ENCODE measurements around the gene LIF. TPM values are rescaled to one million over a fixed set of nuclear protein-coding genes. Genes with fewer than 3 reads are reported as not detected.

LIF gene
- total and polyA plus RNA-seq, 2 donors from 2014 or later = 0.67 to 10.7 TPM

DNA sequence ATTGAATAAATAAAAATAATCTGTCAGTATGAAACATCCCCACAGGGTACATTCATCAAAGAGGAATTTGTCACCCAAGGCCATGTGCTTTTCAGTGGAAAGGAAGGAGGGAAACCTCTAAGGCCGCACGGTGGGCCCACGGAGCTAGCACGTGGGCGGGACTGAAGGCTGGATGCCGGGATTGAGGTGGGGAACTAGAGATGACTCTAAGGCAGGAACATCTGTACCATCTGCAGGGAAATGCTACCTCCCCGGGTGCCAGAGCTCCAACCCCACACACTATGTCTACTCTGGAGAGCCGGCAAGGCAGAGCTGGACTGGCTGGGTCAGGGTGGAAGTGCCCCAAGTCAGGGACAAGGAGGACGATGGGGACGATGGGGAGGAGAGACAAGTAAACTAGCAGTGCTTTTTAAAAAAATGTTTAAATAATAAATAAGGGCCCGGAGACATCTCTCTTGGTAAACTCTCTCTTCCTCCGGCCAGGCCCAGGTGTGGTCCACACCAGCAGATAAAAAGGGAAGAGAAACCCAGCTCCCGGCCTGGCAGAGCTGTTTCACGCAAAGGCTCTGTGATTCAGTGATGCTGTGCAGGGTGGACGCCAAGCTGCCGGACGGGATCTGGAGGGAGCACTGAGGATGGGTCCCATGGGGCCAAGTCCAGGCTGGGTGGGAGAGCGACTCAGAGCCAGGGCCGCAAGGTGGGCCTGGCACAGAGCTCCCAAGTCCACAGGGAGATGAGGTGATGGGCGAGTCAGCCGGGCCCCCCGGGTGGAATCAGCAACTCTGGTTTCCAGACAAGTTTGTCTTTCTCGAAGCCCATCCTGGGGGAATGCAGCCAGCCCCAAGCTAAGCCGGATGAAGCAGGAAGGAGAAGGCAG is 5.8 kb downstream of the LIF start:
- TF ChIP-seq, protein P1, sequence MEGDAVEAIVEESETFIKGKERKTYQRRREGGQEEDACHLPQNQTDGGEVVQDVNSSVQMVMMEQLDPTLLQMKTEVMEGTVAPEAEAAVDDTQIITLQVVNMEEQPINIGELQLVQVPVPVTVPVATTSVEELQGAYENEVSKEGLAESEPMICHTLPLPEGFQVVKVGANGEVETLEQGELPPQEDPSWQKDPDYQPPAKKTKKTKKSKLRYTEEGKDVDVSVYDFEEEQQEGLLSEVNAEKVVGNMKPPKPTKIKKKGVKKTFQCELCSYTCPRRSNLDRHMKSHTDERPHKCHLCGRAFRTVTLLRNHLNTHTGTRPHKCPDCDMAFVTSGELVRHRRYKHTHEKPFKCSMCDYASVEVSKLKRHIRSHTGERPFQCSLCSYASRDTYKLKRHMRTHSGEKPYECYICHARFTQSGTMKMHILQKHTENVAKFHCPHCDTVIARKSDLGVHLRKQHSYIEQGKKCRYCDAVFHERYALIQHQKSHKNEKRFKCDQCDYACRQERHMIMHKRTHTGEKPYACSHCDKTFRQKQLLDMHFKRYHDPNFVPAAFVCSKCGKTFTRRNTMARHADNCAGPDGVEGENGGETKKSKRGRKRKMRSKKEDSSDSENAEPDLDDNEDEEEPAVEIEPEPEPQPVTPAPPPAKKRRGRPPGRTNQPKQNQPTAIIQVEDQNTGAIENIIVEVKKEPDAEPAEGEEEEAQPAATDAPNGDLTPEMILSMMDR (IDR thresholded peaks at IDR 0.05; ENCODE audit: borderline replicate concordance, extremely low read depth, insufficient read depth) = no peak
- no peak for FAIRE-seq
- H3K9ac ChIP-seq (ENCODE audit: low read length in 3 of 3) = no peak overlapping the region

DNA sequence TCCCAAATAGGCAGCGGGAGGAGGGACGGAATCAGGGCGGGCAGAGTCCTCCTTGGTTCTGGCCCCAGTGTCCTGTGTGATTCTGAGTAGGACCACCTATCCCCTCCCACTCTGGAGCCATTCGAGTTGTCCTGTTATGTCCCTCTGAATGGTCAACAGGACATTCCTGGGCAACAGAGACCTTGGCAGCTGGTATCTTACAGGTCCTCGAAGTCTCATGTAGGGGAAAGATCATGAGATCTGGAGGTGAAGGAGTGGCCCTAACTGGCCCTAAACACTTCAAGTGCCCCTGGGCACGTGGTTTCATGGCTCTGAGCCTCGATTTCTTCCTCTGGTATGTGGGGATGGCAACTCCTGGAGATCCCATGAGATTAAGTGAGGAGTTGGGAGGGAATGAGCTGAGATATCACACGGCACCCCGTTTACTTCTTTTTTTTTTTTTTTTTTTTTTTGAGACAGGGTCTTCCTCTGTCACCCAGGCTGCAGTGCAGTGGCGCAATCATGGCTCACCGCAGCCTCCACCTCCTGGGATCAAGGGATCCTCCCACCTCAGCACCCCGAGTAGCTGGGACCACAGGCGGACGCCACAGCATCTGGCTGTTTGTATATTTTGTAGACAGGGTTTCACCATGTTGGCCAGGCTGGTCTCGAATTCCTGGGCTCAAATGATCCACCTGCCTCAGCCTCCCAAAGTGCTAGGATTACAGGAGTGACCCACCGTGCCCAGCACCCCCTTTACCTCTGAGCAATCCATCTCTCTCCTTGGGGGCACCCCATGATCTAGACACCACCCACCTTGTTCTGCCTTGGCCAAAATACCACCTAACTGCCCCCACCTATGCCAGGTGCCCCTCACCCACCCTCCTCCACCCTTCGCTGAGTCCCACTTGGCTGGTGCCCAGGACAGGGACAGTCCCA is 6.8 kb downstream of the LIF start:
- no peaks in the 10 kb centered on the region for H3K27me3 ChIP-seq (ENCODE audit: control insufficient read depth, insufficient read depth, low read length)
- TF ChIP-seq, protein P1 (IDR thresholded peaks at IDR 0.05; ENCODE audit: borderline replicate concordance, extremely low read depth, insufficient read depth) = no peak
- H3K9me3 ChIP-seq (ENCODE audit: control insufficient read depth in 2 of 3, insufficient read depth in 1 of 3, low read length in 3 of 3) = no peaks in the 10 kb centered on the region
- no peaks in the 10 kb centered on the region for H3K36me3 ChIP-seq (ENCODE audit: control insufficient read depth in 2 of 3, insufficient read depth in 3 of 3, low read length in 3 of 3)
- H3K9ac ChIP-seq (ENCODE audit: low read length in 3 of 3) = no peak overlapping the region
- no peak for DNase-seq
- no peak overlapping the region for H3K4me3 ChIP-seq (ENCODE audit: low read length in 3 of 3)
- peaks cover 5 to 12% (median 11%) of the 10 kb centered on the region in 3 donors for H3K4me1 ChIP-seq (ENCODE audit: control insufficient read depth in 2 of 3, insufficient read depth in 2 of 3, low read depth in 1 of 3, low read length in 3 of 3)
- no peak for FAIRE-seq
- intact Hi-C loops (cut with DNase I) = no loop called here
- no peak overlapping the region for H3K27ac ChIP-seq (ENCODE audit: low read depth in 2 of 2, low read length in 2 of 2)

More for the DNA sequence above, 5.8 kb downstream of the LIF start:
- no peak for DNase-seq
- H3K4me3 ChIP-seq (ENCODE audit: low read length in 3 of 3) = no peak overlapping the region
- peaks cover 0 to 8% (median 3%) of the 10 kb centered on the region in 3 donors for H3K4me1 ChIP-seq (ENCODE audit: control insufficient read depth in 2 of 3, insufficient read depth in 2 of 3, low read depth in 1 of 3, low read length in 3 of 3)
- no peak overlapping the region for H3K27ac ChIP-seq (ENCODE audit: low read depth in 2 of 2, low read length in 2 of 2)
- no peaks in the 10 kb centered on the region for H3K27me3 ChIP-seq (ENCODE audit: control insufficient read depth, insufficient read depth, low read length)
- H3K9me3 ChIP-seq (ENCODE audit: control insufficient read depth in 2 of 3, insufficient read depth in 1 of 3, low read length in 3 of 3) = no peaks in the 10 kb centered on the region
- intact Hi-C loops (cut with DNase I) = no loop called here
- no peaks in the 10 kb centered on the region for H3K36me3 ChIP-seq (ENCODE audit: control insufficient read depth in 2 of 3, insufficient read depth in 3 of 3, low read length in 3 of 3)

DNA sequence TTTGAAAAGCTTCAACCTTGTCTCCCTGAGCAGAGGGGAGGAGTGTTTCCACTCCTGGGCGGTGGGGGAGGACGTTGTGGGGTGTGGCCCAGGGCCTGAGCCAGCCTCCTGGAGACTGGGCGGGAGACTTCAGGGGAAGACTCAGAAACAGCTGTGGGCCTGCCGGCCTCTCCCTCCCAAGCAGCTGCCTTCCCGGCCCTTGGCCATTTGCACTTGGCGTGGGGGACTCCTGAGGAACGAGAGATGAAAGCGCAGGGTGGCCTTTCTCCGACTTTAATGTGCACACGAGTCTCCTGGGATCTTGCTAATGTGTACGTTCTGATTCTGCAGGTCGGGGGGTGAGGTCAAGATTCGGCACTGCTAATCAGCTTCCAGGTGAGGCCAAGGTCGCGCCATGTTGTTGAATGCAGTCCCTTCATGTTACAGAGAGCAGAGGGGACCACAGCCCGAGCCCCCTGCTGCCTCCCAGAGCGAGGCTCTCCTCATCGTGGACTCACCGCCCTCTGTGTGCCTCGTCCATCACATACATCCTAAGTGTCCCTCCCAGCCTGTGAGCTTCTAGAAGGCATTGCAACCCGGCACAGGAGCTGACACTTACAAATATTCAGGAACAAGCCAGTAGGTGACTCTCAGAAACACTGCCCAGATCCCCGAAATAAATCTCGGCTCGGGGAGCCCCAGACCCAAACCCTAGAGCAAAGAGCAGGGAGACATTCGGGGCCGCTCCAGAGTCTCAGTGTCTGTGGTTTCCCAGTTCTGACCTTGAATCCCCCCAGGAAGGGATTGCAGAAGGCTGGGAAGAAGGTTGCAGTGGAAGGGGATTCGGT is 7.7 kb downstream of the LIF start:
- Histone ChIP-seq H3K27ac (ENCODE audit: low read depth in 2 of 2, low read length in 2 of 2) (no peak overlapping the region), H3K27me3 (ENCODE audit: control insufficient read depth, insufficient read depth, low read length) (no peaks in the 10 kb centered on the region), H3K4me3 (ENCODE audit: low read length in 3 of 3) (no peak overlapping the region), H3K36me3 (ENCODE audit: control insufficient read depth in 2 of 3, insufficient read depth in 3 of 3, low read length in 3 of 3) (no peaks in the 10 kb centered on the region), H3K4me1 (ENCODE audit: control insufficient read depth in 2 of 3, insufficient read depth in 2 of 3, low read depth in 1 of 3, low read length in 3 of 3) (peaks cover 8 to 15% (median 13%) of the 10 kb centered on the region in 3 donors), H3K9ac (ENCODE audit: low read length in 3 of 3) (no peak overlapping the region), H3K9me3 (ENCODE audit: control insufficient read depth in 2 of 3, insufficient read depth in 1 of 3, low read length in 3 of 3) (no peaks in the 10 kb centered on the region)
- peak; percentile 76 to 92 (median 83) for DNase-seq
- intact Hi-C loops (cut with DNase I) = no loop called here
- FAIRE-seq = no peak
- TF ChIP-seq, protein P1 (IDR thresholded peaks at IDR 0.05; ENCODE audit: borderline replicate concordance, extremely low read depth, insufficient read depth) = no peak
